ENCODE measurements around the gene SYNJ2. TPM values are rescaled to one million over a fixed set of nuclear protein-coding genes. Genes with fewer than 3 reads are reported as not detected.

The SYNJ2 gene
- total and polyA plus RNA-seq, 2 experiments from 2014 or later, result 20.5 to 28.6 TPM

- 87 to 96% methylated on average over 9 to 11 of the region's 11 CpGs for WGBS, 2 experiments (ENCODE audit: low coverage in 1 of 2, low lambda C conversion rate in 2 of 2, missing lambda C conversion rate in 2 of 2)
- peaks cover 50% of the 10 kb centered on the region for H3K4me1 ChIP-seq (ENCODE audit: insufficient read depth)
- no peaks in the 10 kb centered on the region for H4K20me1 ChIP-seq (ENCODE audit: insufficient read depth)
Measured at GRCh38 chr6:158005626-158006180, 24.0 kb downstream of the SYNJ2 start.

DNA sequence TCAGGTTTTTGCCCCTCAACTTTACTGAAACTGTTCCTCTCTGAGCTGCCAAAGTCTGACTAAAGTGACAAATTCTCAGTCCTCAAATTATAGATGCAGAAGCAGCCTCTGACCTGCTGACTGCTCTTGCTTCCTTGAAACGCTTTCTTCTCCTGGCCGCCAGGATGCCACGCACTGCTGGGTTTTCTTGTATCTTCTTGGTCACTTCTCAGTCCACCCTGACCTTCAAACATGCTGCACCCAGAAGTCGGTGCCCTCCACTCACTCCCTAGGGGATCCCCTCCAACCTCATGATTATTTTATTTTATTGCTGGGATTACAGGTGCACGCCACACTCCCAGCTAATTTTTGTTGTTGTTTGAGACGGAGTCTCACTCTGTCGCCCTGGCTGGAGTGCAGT, 24.7 kb downstream of the SYNJ2 start:
- H3K9me2 ChIP-seq (ENCODE audit: insufficient read depth), result no peaks in the 10 kb centered on the region
- in situ Hi-C loops (cut with MboI), result no loop called here
- H3F3A ChIP-seq (ENCODE audit: insufficient read depth), result peaks cover 37% of the 10 kb centered on the region
- no peak overlapping the region for H3K4me3 ChIP-seq
- no peak overlapping the region for H3K9ac ChIP-seq
- no peaks in the 10 kb centered on the region for H3K36me3 ChIP-seq (ENCODE audit: low read depth)
- DNase-seq, result no peak
- no peak overlapping the region for H3K4me2 ChIP-seq (ENCODE audit: unreplicated experiment)
- H3K27me3 ChIP-seq (replicated peaks; ENCODE audit: insufficient read depth), result no peaks in the 10 kb centered on the region
- 95 to 96% methylated on average over 7 of the region's 7 CpGs for WGBS, 2 experiments (ENCODE audit: low coverage in 1 of 2, low lambda C conversion rate in 2 of 2, missing lambda C conversion rate in 2 of 2)
- H3K4me1 ChIP-seq (ENCODE audit: insufficient read depth), result peaks cover 50% of the 10 kb centered on the region
- peaks cover 93% of the 10 kb centered on the region for H3K79me2 ChIP-seq (ENCODE audit: insufficient read depth)
- no peaks in the 10 kb centered on the region for H3K9me3 ChIP-seq (ENCODE audit: low read depth)
- no peaks in the 10 kb centered on the region for H4K20me1 ChIP-seq (ENCODE audit: insufficient read depth)
- no peak overlapping the region for H3K27ac ChIP-seq
- TF ChIP-seq EZH2 (IDR thresholded peaks at IDR 0.05; ENCODE audit: insufficient read depth, poor library complexity, severe bottlenecking), result no peak
- no peak for TF ChIP-seq EZH2phosphoT487 (IDR thresholded peaks at IDR 0.05; ENCODE audit: insufficient read depth, low read depth)
- no peak overlapping the region for H2AFZ ChIP-seq

More at GRCh38 chr6:158005626-158006180, 24.0 kb downstream of the SYNJ2 start:
- Histone ChIP-seq H3K9me3 (ENCODE audit: low read depth) (no peaks in the 10 kb centered on the region), H2AFZ (no peak overlapping the region), H3K79me2 (ENCODE audit: insufficient read depth) (peaks cover 93% of the 10 kb centered on the region), H3K4me3 (no peak overlapping the region), H3K9ac (no peak overlapping the region), H3K27ac (no peak overlapping the region), H3F3A (ENCODE audit: insufficient read depth) (peaks cover 37% of the 10 kb centered on the region), H3K36me3 (ENCODE audit: low read depth) (no peaks in the 10 kb centered on the region), H3K27me3 (replicated peaks; ENCODE audit: insufficient read depth) (no peaks in the 10 kb centered on the region), H3K4me2 (ENCODE audit: unreplicated experiment) (no peak overlapping the region), H3K9me2 (ENCODE audit: insufficient read depth) (no peaks in the 10 kb centered on the region)
- in situ Hi-C loops (cut with MboI), result no loop called here
- no peak for DNase-seq
- no peak for TF ChIP-seq EZH2 (IDR thresholded peaks at IDR 0.05; ENCODE audit: insufficient read depth, poor library complexity, severe bottlenecking)
- TF ChIP-seq EZH2phosphoT487 (IDR thresholded peaks at IDR 0.05; ENCODE audit: insufficient read depth, low read depth), result no peak

DNA sequence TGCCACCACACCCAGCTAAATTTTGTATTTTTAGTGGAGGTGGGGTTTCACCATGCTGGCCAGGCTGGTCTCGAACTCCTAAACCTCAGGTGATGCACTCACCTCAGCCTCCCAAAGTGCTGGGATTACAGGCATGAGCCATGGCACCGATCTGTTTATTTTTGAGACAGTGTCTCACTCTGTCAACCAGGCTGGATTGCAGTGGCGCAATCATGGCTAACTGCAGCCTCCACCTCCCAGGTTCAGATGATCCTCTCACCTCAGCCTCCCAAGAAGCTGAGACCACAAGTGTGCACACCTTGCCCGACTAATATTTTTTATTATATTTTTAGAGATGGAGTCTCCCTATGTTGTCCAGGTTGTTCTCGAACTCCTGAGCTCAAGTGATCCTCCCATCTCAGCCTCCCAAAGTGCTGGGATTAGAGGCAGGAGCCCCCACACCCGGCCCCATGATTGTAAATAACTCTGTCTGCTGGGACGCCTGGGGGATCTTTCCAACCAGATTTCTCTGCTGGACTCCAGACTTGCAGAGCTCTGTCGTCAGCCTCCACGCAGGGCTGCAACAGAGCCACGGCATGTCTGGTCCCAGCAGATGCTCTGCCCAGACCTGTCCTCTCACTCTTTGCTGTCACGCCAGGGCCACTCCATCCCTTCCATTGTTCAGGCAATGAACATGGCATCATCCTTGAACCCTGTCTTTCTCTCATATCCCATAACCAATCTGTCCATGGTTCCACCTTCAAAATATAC, 25.3 kb downstream of the SYNJ2 start:
- peaks cover 50% of the 10 kb centered on the region for H3K4me1 ChIP-seq (ENCODE audit: insufficient read depth)
- TF ChIP-seq EZH2phosphoT487 (IDR thresholded peaks at IDR 0.05; ENCODE audit: insufficient read depth, low read depth) (no peak), EZH2 (IDR thresholded peaks at IDR 0.05; ENCODE audit: insufficient read depth, poor library complexity, severe bottlenecking) (no peak)
- peaks cover 35% of the 10 kb centered on the region for H3F3A ChIP-seq (ENCODE audit: insufficient read depth)
- DNase-seq, result no peak
- no peaks in the 10 kb centered on the region for H4K20me1 ChIP-seq (ENCODE audit: insufficient read depth)
- no peaks in the 10 kb centered on the region for H3K9me2 ChIP-seq (ENCODE audit: insufficient read depth)
- H3K27me3 ChIP-seq (replicated peaks; ENCODE audit: insufficient read depth), result no peaks in the 10 kb centered on the region
- H3K79me2 ChIP-seq (ENCODE audit: insufficient read depth), result peaks cover 93% of the 10 kb centered on the region
- H3K4me3 ChIP-seq, result no peak overlapping the region
- no peak overlapping the region for H3K4me2 ChIP-seq (ENCODE audit: unreplicated experiment)
- in situ Hi-C loops (cut with MboI), result no loop called here
- H3K9me3 ChIP-seq (ENCODE audit: low read depth), result no peaks in the 10 kb centered on the region
- no peaks in the 10 kb centered on the region for H3K36me3 ChIP-seq (ENCODE audit: low read depth)
- no peak overlapping the region for H3K9ac ChIP-seq
- H2AFZ ChIP-seq, result no peak overlapping the region
- 87 to 88% methylated on average over 11 of the region's 11 CpGs for WGBS, 2 experiments (ENCODE audit: low coverage in 1 of 2, low lambda C conversion rate in 2 of 2, missing lambda C conversion rate in 2 of 2)
- no peak overlapping the region; the same call in 1 of the 2 replicates for H3K27ac ChIP-seq

- Histone ChIP-seq H3F3A (ENCODE audit: insufficient read depth) (peaks cover 22% of the 10 kb centered on the region), H3K9ac (no peak overlapping the region), H3K9me3 (ENCODE audit: low read depth) (no peaks in the 10 kb centered on the region), H2AFZ (no peak overlapping the region), H3K9me2 (ENCODE audit: insufficient read depth) (no peaks in the 10 kb centered on the region), H3K4me2 (ENCODE audit: unreplicated experiment) (no peak overlapping the region), H3K4me3 (no peak overlapping the region), H3K27ac (peak overlapping the region; percentile 61), H4K20me1 (ENCODE audit: insufficient read depth) (no peaks in the 10 kb centered on the region), H3K79me2 (ENCODE audit: insufficient read depth) (peaks cover 100% of the 10 kb centered on the region), H3K4me1 (ENCODE audit: insufficient read depth) (peaks cover 32% of the 10 kb centered on the region), H3K36me3 (ENCODE audit: low read depth) (no peaks in the 10 kb centered on the region), H3K27me3 (replicated peaks; ENCODE audit: insufficient read depth) (no peaks in the 10 kb centered on the region)
- 99 to 100% methylated on average over 6 of the region's 6 CpGs for WGBS, 2 experiments (ENCODE audit: low coverage in 1 of 2, low lambda C conversion rate in 2 of 2, missing lambda C conversion rate in 2 of 2)
- in situ Hi-C loops (cut with MboI), result no loop called here
- TF ChIP-seq EZH2 (IDR thresholded peaks at IDR 0.05; ENCODE audit: insufficient read depth, poor library complexity, severe bottlenecking), result no peak
- TF ChIP-seq EZH2phosphoT487 (IDR thresholded peaks at IDR 0.05; ENCODE audit: insufficient read depth, low read depth), result no peak
- DNase-seq, result no peak
Measured at GRCh38 chr6:158008864-158009113, 27.1 kb downstream of the SYNJ2 start.
